Mammary epithelial cell (primary cell): ENCODE results near the gene SPSB3.

ENCODE experiments used
- EZH2 ChIP-seq: IDR thresholded peaks from 2 replicates; pipeline ENCODE4 v1.6.1; 2012; ENCODE audit warnings: low read length, inconsistent platforms, borderline replicate concordance
- TF ChIP-seq, protein P1 (sequence below), 2 donors: IDR thresholded peaks in 1 of 2; conservative IDR thresholded peaks in 1 of 2; 2 replicates each; pipeline ENCODE4 v1.5.1; 2011 to 2012; ENCODE audit warnings: inconsistent platforms in 2 of 2, low read length in 2 of 2, mild to moderate bottlenecking in 2 of 2, control low read depth in 1 of 2, low read depth in 1 of 2; ENCODE audit not compliant: insufficient read depth in 1 of 2; ENCODE audit errors: extremely low read depth in 1 of 2

DNA sequence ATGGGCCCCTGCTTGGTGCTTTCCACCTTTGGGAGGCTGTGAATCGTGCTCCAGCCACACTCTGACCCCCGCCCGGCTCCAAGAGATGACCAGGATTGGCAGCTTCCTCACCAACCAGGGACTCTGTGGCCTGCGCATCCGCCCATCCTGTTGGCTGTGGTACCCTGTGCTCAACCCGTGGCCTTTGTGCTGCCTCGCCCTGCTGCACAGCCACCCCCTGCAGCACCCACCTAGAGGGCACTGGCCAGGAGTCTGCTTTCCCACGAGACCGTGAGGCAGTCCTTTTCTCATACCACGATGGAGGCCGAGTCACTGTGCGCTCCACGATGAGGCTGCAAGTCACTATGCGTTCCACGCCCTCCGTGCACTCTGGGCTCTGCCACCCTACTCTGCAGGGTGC is 30.4 kb downstream of the SPSB3 start:
- TF ChIP-seq, protein P1, sequence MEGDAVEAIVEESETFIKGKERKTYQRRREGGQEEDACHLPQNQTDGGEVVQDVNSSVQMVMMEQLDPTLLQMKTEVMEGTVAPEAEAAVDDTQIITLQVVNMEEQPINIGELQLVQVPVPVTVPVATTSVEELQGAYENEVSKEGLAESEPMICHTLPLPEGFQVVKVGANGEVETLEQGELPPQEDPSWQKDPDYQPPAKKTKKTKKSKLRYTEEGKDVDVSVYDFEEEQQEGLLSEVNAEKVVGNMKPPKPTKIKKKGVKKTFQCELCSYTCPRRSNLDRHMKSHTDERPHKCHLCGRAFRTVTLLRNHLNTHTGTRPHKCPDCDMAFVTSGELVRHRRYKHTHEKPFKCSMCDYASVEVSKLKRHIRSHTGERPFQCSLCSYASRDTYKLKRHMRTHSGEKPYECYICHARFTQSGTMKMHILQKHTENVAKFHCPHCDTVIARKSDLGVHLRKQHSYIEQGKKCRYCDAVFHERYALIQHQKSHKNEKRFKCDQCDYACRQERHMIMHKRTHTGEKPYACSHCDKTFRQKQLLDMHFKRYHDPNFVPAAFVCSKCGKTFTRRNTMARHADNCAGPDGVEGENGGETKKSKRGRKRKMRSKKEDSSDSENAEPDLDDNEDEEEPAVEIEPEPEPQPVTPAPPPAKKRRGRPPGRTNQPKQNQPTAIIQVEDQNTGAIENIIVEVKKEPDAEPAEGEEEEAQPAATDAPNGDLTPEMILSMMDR (conservative IDR thresholded peaks at IDR 0.05 in 1 of 2, IDR thresholded peaks at IDR 0.05 in 1 of 2; ENCODE audit: extremely low read depth in 1 of 2, insufficient read depth in 1 of 2, low read depth in 1 of 2, low read length in 2 of 2): no peak
- TF ChIP-seq EZH2: no peak
